Measurements from ENCODE around the gene PKDREJ.

Gene PKDREJ

DNA sequence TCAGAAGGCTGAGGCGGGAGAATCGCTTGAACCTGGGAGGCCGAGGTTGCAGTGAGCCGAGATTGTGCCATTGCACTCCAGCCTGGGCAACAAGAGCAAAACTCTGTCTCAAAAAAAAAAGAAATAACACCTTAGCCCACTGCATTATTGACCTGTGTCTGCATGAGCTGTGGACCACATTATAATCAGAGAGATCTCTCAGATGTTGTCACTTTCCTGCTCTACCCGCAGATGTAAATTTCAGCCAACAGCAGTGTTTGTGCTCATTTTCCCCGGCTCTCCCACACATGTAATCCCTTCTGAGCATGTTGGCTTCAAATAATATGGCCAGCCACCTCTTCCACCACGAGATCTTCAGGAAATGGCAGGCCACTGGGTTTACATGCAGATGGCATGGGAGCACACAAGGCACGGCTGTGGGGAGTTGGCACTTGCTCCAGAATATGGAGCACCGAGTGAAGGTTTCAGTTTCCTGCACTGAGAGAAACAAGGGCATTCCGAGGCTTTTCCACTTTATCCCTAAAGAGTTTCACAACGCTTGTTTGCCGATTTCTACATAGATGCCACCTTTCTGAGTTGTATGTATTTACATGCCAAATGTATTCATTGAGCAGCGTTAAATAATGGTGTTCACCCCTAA lies 32.8 kb downstream of the PKDREJ start:
- Mint-ChIP-seq H3K9me3 (no peaks in the 10 kb centered on the region), H3K27ac (no peak overlapping the region), H3K36me3 (ENCODE audit: low read depth) (no peaks in the 10 kb centered on the region), H3K4me3 (no peak overlapping the region), H3K27me3 (ENCODE audit: low read depth, poor library complexity) (peaks cover 12% of the 10 kb centered on the region), H3K4me1 (peaks cover 12% of the 10 kb centered on the region)
- DNase-seq: no peak
- TF ChIP-seq CTCF (IDR thresholded peaks at IDR 0.05): no peak

DNA sequence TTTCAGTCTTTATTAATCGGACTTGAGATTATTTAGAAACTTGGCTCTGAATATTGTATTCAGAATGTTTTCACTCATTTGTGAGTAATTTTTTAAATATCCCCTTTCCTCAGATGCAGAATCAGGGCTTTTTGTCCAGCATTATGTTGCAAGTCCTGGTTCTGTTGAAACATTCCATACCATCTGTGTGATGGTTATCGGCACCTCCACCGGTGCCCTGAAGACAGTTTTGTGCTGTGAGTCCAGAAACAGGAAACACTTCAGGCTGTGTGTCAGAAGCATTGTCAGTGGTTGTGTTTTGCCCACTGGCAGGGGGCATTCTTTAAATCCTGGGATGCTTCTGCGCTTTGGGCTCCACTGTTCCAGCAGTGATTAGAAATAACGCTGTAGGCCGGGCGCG lies 33.4 kb downstream of the PKDREJ start:
- Mint-ChIP-seq H3K27me3 (ENCODE audit: low read depth, poor library complexity) (peaks cover 12% of the 10 kb centered on the region), H3K27ac (peak overlapping the region; percentile 42), H3K9me3 (no peaks in the 10 kb centered on the region), H3K4me3 (no peak overlapping the region), H3K4me1 (peaks cover 18% of the 10 kb centered on the region), H3K36me3 (ENCODE audit: low read depth) (no peaks in the 10 kb centered on the region)
- no peak for DNase-seq
- no peak for TF ChIP-seq CTCF (IDR thresholded peaks at IDR 0.05)

DNA sequence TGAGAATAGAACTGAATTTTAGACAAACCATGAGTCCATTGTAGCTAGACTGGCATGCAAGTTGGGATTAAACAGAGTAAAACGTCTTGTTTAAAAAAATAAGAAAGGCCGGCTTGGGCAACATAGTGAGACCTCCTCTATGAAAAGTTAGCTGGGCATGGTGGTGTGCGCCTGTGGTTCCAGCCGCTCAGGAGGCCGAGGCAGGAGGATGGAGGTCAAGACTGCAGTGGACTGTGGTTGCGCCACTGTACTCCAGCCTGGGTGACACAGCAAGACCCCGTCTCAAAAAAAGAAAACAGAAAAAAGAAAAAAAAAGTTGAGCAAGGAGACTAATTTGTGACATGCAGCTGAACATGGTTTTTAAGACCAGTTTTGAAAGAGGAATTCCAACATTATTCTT lies 36.6 kb downstream of the PKDREJ start:
- H3K36me3 Mint-ChIP-seq (ENCODE audit: low read depth): no peaks in the 10 kb centered on the region
- no peak overlapping the region for H3K4me3 Mint-ChIP-seq
- no peaks in the 10 kb centered on the region for H3K9me3 Mint-ChIP-seq
- H3K4me1 Mint-ChIP-seq: peaks cover 16% of the 10 kb centered on the region
- TF ChIP-seq CTCF (IDR thresholded peaks at IDR 0.05): no peak
- H3K27ac Mint-ChIP-seq: peak overlapping the region; percentile 79
- DNase-seq: no peak
- peaks cover 6% of the 10 kb centered on the region for H3K27me3 Mint-ChIP-seq (ENCODE audit: low read depth, poor library complexity)

- DNase-seq: no peak
- Mint-ChIP-seq H3K36me3 (ENCODE audit: low read depth) (peaks cover 8% of the 10 kb centered on the region), H3K9me3 (no peaks in the 10 kb centered on the region), H3K4me1 (peaks cover 16% of the 10 kb centered on the region), H3K27me3 (ENCODE audit: low read depth, poor library complexity) (peaks cover 6% of the 10 kb centered on the region), H3K27ac (peak overlapping the region; percentile 71), H3K4me3 (no peak overlapping the region)
- TF ChIP-seq CTCF (IDR thresholded peaks at IDR 0.05): no peak
Measured at GRCh38 chr22:46225631-46226030, 37.5 kb downstream of the PKDREJ start.

GRCh38 chr22:46224898-46225290 lies 38.2 kb downstream of the PKDREJ start:
- Mint-ChIP-seq H3K9me3 (no peaks in the 10 kb centered on the region), H3K27me3 (ENCODE audit: low read depth, poor library complexity) (peaks cover 6% of the 10 kb centered on the region), H3K4me3 (no peak overlapping the region), H3K27ac (no peak overlapping the region), H3K4me1 (peaks cover 16% of the 10 kb centered on the region), H3K36me3 (ENCODE audit: low read depth) (peaks cover 8% of the 10 kb centered on the region)
- no peak for DNase-seq
- no peak for TF ChIP-seq CTCF (IDR thresholded peaks at IDR 0.05)

Data from nephron progenitor cell (in vitro differentiated cells).